GM19240 (cell line): ENCODE data around the gene NEDD8.
"Not testable (repeated sequence)": the region's sequence is repeated elsewhere in the genome, so short reads cannot be mapped to it uniquely, and the experiment has no call there.

Experiments used
- DNase-seq: peaks from one replicate; pipeline ENCODE4 v3.0.0; 2011; ENCODE audit warnings: low spot score; ENCODE audit not compliant: insufficient read length

The NEDD8 gene

GRCh38 chr14:24249230-24250021 is 17.3 kb upstream of the NEDD8 start:
- DNase-seq, result no peak

GRCh38 chr14:24247422-24247821 is 15.3 kb upstream of the NEDD8 start:
- DNase-seq, result no peak

GRCh38 chr14:24246765-24247212 is 14.6 kb upstream of the NEDD8 start:
- DNase-seq, result peak; percentile 61

- DNase-seq, result not testable (repeated sequence)
These were observed 13.2 kb upstream of the NEDD8 start for GRCh38 chr14:24245350-24245749.

GRCh38 chr14:24243336-24243836 is 11.2 kb upstream of the NEDD8 start:
- DNase-seq, result no peak

- DNase-seq, result peak; percentile 80
These were observed 9.8 kb upstream of the NEDD8 start for GRCh38 chr14:24241829-24242443.

GRCh38 chr14:24240110-24240918 is 8.1 kb upstream of the NEDD8 start:
- no peak for DNase-seq

GRCh38 chr14:24238527-24239037 is 6.4 kb upstream of the NEDD8 start:
- DNase-seq, result no peak

GRCh38 chr14:24238123-24238522 is 6.0 kb upstream of the NEDD8 start:
- no peak for DNase-seq

GRCh38 chr14:24237463-24237955 is 5.3 kb upstream of the NEDD8 start:
- DNase-seq, result no peak

GRCh38 chr14:24236689-24237462 is 4.7 kb upstream of the NEDD8 start:
- DNase-seq, result no peak

- DNase-seq, result no peak
These were observed 3.9 kb upstream of the NEDD8 start for GRCh38 chr14:24235804-24236688.

GRCh38 chr14:24234095-24235005 is 2.2 kb upstream of the NEDD8 start:
- DNase-seq, result no peak

GRCh38 chr14:24233538-24233866 is 1.3 kb upstream of the NEDD8 start:
- no peak for DNase-seq

GRCh38 chr14:24232645-24233537 is 724 bp upstream of the NEDD8 start, which contains the start of gene GMPR2:
GMPR2 (plus strand) TSS chr14:24232929; CDS start chr14:24233254, 325 bp downstream.
- DNase-seq, result no peak

GRCh38 chr14:24231263-24232120 is 675 bp downstream of the NEDD8 start:
- DNase-seq, result no peak

- DNase-seq, result no peak
These were observed 3.3 kb downstream of the NEDD8 start for GRCh38 chr14:24228902-24229301.
